K562 (cell line): ENCODE measurements around the gene ZFYVE27. TPM values are rescaled to one million over a fixed set of nuclear protein-coding genes. Genes with fewer than 3 reads are reported as not detected.

Source experiments
- ATAC-seq: fragments of 200-7000 bp; cut with Tn5 transposase; 3 replicates; pipeline ENCODE4 v1.9.1; 2020; ENCODE audit warnings: moderate library complexity
- BruUV-seq: library from RNA; stranded (reverse); fragments of 400-500 nt; replicated peaks from 2 replicates; lab custom pipeline; 2021; lab: Mats Ljungman, UMichigan
- CTCF ChIA-PET: fragments of 300-600 bp; formaldehyde crosslinking; extraction: SDS; loops from one replicate; lab custom pipeline; 2021; ENCODE audit warnings: low intra/inter-chr PET ratio; lab: Yijun Ruan, JAX
- POLR2A ChIA-PET: fragments of 300-600, 350-650 bp; sonication (Branson Sonifier 250); formaldehyde crosslinking; extraction: SDS; loops from one replicate; lab custom pipeline; 2021; ENCODE audit warnings: antibody characterized with exemption, inconsistent platforms; lab: Yijun Ruan, JAX
- DNase-seq, 4 experiments: peaks; one replicate each; pipeline versions ENCODE4 v3.0.0 to v3.0.0-alpha.2; 2011 to 2018; ENCODE audit warnings: low spot score in 3 of 4, mixed read lengths in 3 of 4; ENCODE audit errors: extremely low read depth in 1 of 4
- FAIRE-seq: peaks from 2 replicates; lab custom pipeline; 2011; peaks lifted over from hg19 to GRCh38; lab: Jason Lieb, UNC
- H2AFZ ChIP-seq: 2 replicates; pipeline ENCODE4 v1.6.0; 2011; ENCODE audit warnings: low read depth, low read length, control low read depth, inconsistent platforms
- H3K27ac ChIP-seq: fragments of 200-600 bp; 3 replicates; pipeline ENCODE4 v1.8.0; 2011; ENCODE audit warnings: low read depth, mild to moderate bottlenecking, control low read depth, inconsistent platforms, low read length, moderate library complexity, mixed read lengths; ENCODE audit errors: extremely low read depth
- H3K27me3 ChIP-seq, 2 experiments: fragments of 300-600 bp in 1 of 2; 2 replicates in 1 of 2; 3 replicates in 1 of 2; pipeline versions ENCODE4 v1.6.0 to v1.8.0; 2011; ENCODE audit warnings: inconsistent platforms in 2 of 2, low read length in 2 of 2, mild to moderate bottlenecking in 1 of 2, mixed read lengths in 1 of 2, moderate library complexity in 1 of 2; ENCODE audit not compliant: control insufficient read depth in 2 of 2, insufficient read depth in 2 of 2
- H3K36me3 ChIP-seq: fragments of 300-600 bp; 3 replicates; pipeline ENCODE4 v1.8.0; 2011; ENCODE audit warnings: mild to moderate bottlenecking, low read length, inconsistent platforms; ENCODE audit not compliant: control insufficient read depth, insufficient read depth
- H3K4me1 ChIP-seq, 2 experiments: fragments of 200-600 bp in 1 of 2; replicated peaks in 1 of 2; 2 replicates in 1 of 2; 3 replicates in 1 of 2; pipeline versions ENCODE4 v1.5.1 to v1.8.0; 2011; ENCODE audit warnings: inconsistent platforms in 2 of 2, low read length in 2 of 2, mild to moderate bottlenecking in 1 of 2, mixed read lengths in 1 of 2, moderate library complexity in 1 of 2; ENCODE audit not compliant: control insufficient read depth in 2 of 2, insufficient read depth in 2 of 2
- H3K4me2 ChIP-seq: 2 replicates; pipeline ENCODE4 v1.6.1; 2011; ENCODE audit warnings: low read length, control low read depth, inconsistent platforms, mixed read lengths; ENCODE audit not compliant: insufficient read depth
- H3K4me3 ChIP-seq: fragments of 200-600 bp; sonication (generic), shearing (Covaris generic); 2 replicates; pipeline ENCODE4 v1.5.1; 2016; ENCODE audit warnings: control low read depth, inconsistent platforms
- H3K79me2 ChIP-seq: fragments of 200-600 bp; 3 replicates; pipeline ENCODE4 v1.8.0; 2011; ENCODE audit warnings: low read length, inconsistent platforms; ENCODE audit not compliant: control insufficient read depth, insufficient read depth
- H3K9ac ChIP-seq, 2 experiments: 2 replicates each; pipeline versions ENCODE4 v1.6.0 to v1.6.1; 2011; ENCODE audit warnings: low read depth in 2 of 2, low read length in 2 of 2, control low read depth in 1 of 2, inconsistent platforms in 1 of 2, mild to moderate bottlenecking in 1 of 2, mixed read lengths in 1 of 2; ENCODE audit not compliant: insufficient read depth in 1 of 2
- H3K9me1 ChIP-seq: one replicate; pipeline ENCODE4 v1.6.0; 2011; ENCODE audit warnings: inconsistent platforms, mild to moderate bottlenecking, low read length, moderate library complexity; ENCODE audit not compliant: control insufficient read depth, insufficient read depth
- H3K9me3 ChIP-seq: replicated peaks from 2 replicates; pipeline ENCODE4 v1.5.1; 2011; ENCODE audit warnings: low read depth, low read length, inconsistent platforms; ENCODE audit not compliant: control insufficient read depth, insufficient read depth
- H4K20me1 ChIP-seq: replicated peaks from 2 replicates; pipeline ENCODE4 v1.6.1; 2011; ENCODE audit warnings: low read length, inconsistent platforms, mixed read lengths; ENCODE audit not compliant: control insufficient read depth, insufficient read depth
- CCAR2 ChIP-seq: fragments of 200-400 bp; formaldehyde crosslinking; IDR thresholded peaks from 2 replicates; pipeline ENCODE4 v1.6.1; 2017; ENCODE audit warnings: mild to moderate bottlenecking, low read depth, low read length
- ETV5 ChIP-seq: sonication (generic); formaldehyde crosslinking; IDR thresholded peaks from 2 replicates; pipeline ENCODE4 v1.4.0; 2020; ENCODE audit warnings: low read depth, mild to moderate bottlenecking, missing genetic modification reagents
- GTF2E2 ChIP-seq: fragments of 200-800 bp; sonication (Bioruptor generic); IDR thresholded peaks from 2 replicates; pipeline ENCODE4 v1.6.1; 2016; ENCODE audit warnings: missing genetic modification characterization, missing compliant biosample characterization
- MYBL2 ChIP-seq, 2 experiments: fragments of 450-650 bp in 1 of 2; sonication (generic) in 1 of 2; formaldehyde crosslinking in 1 of 2; IDR thresholded peaks; 2 replicates each; pipeline versions ENCODE4 v1.6.1 to v1.8.1; 2017 to 2022; ENCODE audit warnings: borderline replicate concordance in 1 of 2, inconsistent platforms in 1 of 2, low read depth in 1 of 2, mild to moderate bottlenecking in 1 of 2, missing genetic modification reagents in 1 of 2, moderate library complexity in 1 of 2
- MYC ChIP-seq, 2 experiments: fragments of 250-450 bp in 1 of 2; sonication (Bioruptor Pico) in 1 of 2; IDR thresholded peaks; 2 replicates each; pipeline versions ENCODE4 v1.5.1 to v1.6.1; 2012 to 2021; ENCODE audit warnings: low read depth in 2 of 2, borderline replicate concordance in 1 of 2, improper control_type of control experiment in 1 of 2, low read length in 1 of 2, mild to moderate bottlenecking in 1 of 2, moderate library complexity in 1 of 2
- NELFE ChIP-seq: IDR thresholded peaks from 2 replicates; pipeline ENCODE4 v1.6.1; 2011; ENCODE audit warnings: mild to moderate bottlenecking; ENCODE audit not compliant: insufficient read depth, insufficient read length
- NFRKB ChIP-seq: fragments of 450-650 bp; IDR thresholded peaks from 2 replicates; pipeline ENCODE4 v1.6.1; 2016; ENCODE audit warnings: low read depth
- TBL1XR1 ChIP-seq, 2 experiments: IDR thresholded peaks; 2 replicates each; pipeline ENCODE4 v1.6.1; 2012; ENCODE audit warnings: improper control_type of control experiment in 2 of 2, low read length in 2 of 2, mild to moderate bottlenecking in 1 of 2
- TEAD4 ChIP-seq, 2 experiments: sonication (generic) in 1 of 2; formaldehyde crosslinking in 1 of 2; IDR thresholded peaks; 2 replicates each; pipeline versions ENCODE4 v1.6.1 to v1.8.0; 2012 to 2022; ENCODE audit warnings: borderline replicate concordance in 1 of 2, inconsistent platforms in 1 of 2, low read length in 1 of 2, mild to moderate bottlenecking in 1 of 2, missing genetic modification reagents in 1 of 2
- ZBED1 ChIP-seq: IDR thresholded peaks from 2 replicates; pipeline ENCODE4 v1.6.1; 2014
- ZNF197 ChIP-seq: fragments of 200-800 bp; sonication (Bioruptor generic); IDR thresholded peaks from 2 replicates; pipeline ENCODE4 v1.6.1; 2016; ENCODE audit warnings: low read depth, missing genetic modification characterization, missing compliant biosample characterization
- ZNF232 ChIP-seq: sonication (generic); formaldehyde crosslinking; IDR thresholded peaks from 2 replicates; pipeline ENCODE4 v1.8.0; 2022; ENCODE audit warnings: mild to moderate bottlenecking, missing genetic modification reagents
- ZNF324 ChIP-seq: fragments of 250-450 bp; sonication (Bioruptor Pico); IDR thresholded peaks from 2 replicates; pipeline ENCODE4 v1.4.0; 2020; ENCODE audit warnings: mild to moderate bottlenecking
- ZNF583 ChIP-seq: fragments of 250-450 bp; sonication (Bioruptor Pico); IDR thresholded peaks from 2 replicates; pipeline ENCODE4 v1.4.0; 2020
- ZNF785 ChIP-seq: fragments of 250-450 bp; sonication (Bioruptor Pico); IDR thresholded peaks from 2 replicates; pipeline ENCODE4 v1.4.0; 2020; ENCODE audit warnings: mild to moderate bottlenecking
- WGBS: fragments of 100-300 bp; shearing (Covaris generic); methylation state at CpG from one replicate; pipeline ENCODE4 v1.1.6; 2016; ENCODE audit warnings: low coverage, mixed read lengths; ENCODE audit not compliant: insufficient coverage; ENCODE audit errors: missing lambda C conversion rate; 5-methylcytosine and 5-hydroxymethylcytosine counted together
- in situ Hi-C: fragments of 300-500 bp; cut with MboI; formaldehyde crosslinking; loops from 4 replicates; pipeline ENCODE4 v1.15.0; 2018; ENCODE audit warnings: inconsistent platforms, mixed read lengths
- intact Hi-C: fragments of 100-400 bp; cut with micrococcal nuclease; formaldehyde crosslinking; loops from 2 replicates; pipeline ENCODE4 v1.14.2; 2022
- polyA plus RNA-seq, 8 experiments: library from polyadenylated mRNA; depleted of rRNA in 4 of 8; stranded (reverse) in 5 of 8; unstranded in 3 of 8; fragments of >200 nt; fragmentation: Nextera tagmentation in 2 of 8; fragmentation: Illumina TruSeq in 1 of 8; extraction: Ambion mirVana in 2 of 8; extraction: Trizol in 1 of 8; gene quantifications; 2 replicates each; pipeline versions ENCODE4 v1.2.1 to v1.2.3, GENCODE V29; 2011 to 2014; ENCODE audit warnings: inconsistent platforms in 1 of 8, missing spikeins in 1 of 8
- total RNA-seq, 7 experiments: library from RNA; depleted of rRNA in 6 of 7; stranded (reverse); fragments of >200 nt in 6 of 7; fragmentation: Illumina TruSeq in 2 of 7; extraction: Trizol in 2 of 7; gene quantifications; 2 replicates each; pipeline versions ENCODE4 v1.2.1 to v1.2.3, GENCODE V29; 2011 to 2021; ENCODE audit warnings: low replicate concordance in 1 of 7
- TF ChIP-seq, protein P1 (sequence below), 3 experiments: IDR thresholded peaks in 2 of 3; conservative IDR thresholded peaks in 1 of 3; 2 replicates each; pipeline ENCODE4 v1.5.1; 2011 to 2012; ENCODE audit warnings: low read length in 3 of 3, mild to moderate bottlenecking in 3 of 3, control low read depth in 2 of 3, improper control_type of control experiment in 1 of 3, inconsistent platforms in 1 of 3, low read depth in 1 of 3, mixed read lengths in 1 of 3, moderate library complexity in 1 of 3; ENCODE audit not compliant: insufficient read depth in 2 of 3
- TF ChIP-seq, protein P2 (sequence below), 2 experiments: fragments of 450-650 bp in 1 of 2; sonication (generic) in 1 of 2; formaldehyde crosslinking; conservative IDR thresholded peaks; 2 replicates each; pipeline versions ENCODE4 v1.4.0 to v1.8.1; 2020 to 2022; ENCODE audit warnings: mild to moderate bottlenecking in 1 of 2, missing genetic modification reagents in 1 of 2

The ZFYVE27 gene
- total and polyA plus RNA-seq, 9 of the 15 experiments (the other 6 are each of a cell fraction or from before 2014, with no cell fraction given): 0.81 to 21.9 (median 15.3) TPM

DNA sequence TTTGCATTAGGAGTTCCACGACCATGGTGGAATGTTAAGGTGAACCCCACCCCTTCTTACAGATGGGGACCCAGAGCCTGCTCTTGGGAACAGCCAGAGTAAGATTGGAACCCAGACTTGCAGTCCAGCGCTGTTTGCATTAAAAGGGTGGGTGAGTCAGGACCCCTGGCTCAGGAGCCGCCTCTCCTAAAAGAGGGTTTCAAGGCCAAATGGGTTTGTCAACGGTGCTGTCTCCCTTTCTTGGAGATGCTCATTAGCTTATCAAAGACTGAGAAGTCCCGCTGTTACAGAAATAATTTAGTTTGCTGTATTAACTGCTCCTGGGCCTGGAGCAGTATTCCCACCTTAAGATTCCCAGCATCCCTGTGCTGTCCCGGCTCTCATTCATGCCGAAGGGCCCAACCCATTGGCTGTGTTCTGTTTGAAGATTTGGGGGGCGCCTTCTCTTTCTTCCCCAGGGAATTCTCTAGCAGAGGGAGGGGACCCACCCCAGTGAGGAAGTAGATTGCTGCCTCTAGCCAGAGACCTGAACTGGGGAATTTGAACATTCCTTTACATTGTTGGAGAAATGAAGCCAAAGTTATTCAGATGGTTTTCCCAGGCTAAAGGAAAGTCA lies 21.6 kb upstream of the ZFYVE27 start:
- no peaks in the 10 kb centered on the region for H4K20me1 ChIP-seq
- H3K9me3 ChIP-seq: no peaks in the 10 kb centered on the region
- no peak overlapping the region for H2AFZ ChIP-seq
- no peaks in the 10 kb centered on the region for H3K27me3 ChIP-seq
- H3K4me3 ChIP-seq: 0 out of 2 replicates have a peak overlapping the region, but pooled peaks have one; percentile 38
- peak overlapping the region; percentile 71; the same call in 1 of the 2 replicates for H3K4me2 ChIP-seq
- intact Hi-C loops (no loop called here), in situ Hi-C loops (no loop called here)
- no peaks in the 10 kb centered on the region for H3K9me1 ChIP-seq
- BruUV-seq: TSS peak; percentile 36
- CTCF ChIA-PET: no interaction called here
- peaks cover 17 to 51% of the 10 kb centered on the region in 2 experiments; a peak in 4 of 5 replicates for H3K4me1 ChIP-seq
- POLR2A ChIA-PET: interaction anchor here (1.5 to 1.6 kb wide), 2 partner anchors 8 to 11 kb away, joined by 3 to 7 read pairs; no protein-coding TSS in a partner anchor
- H3K79me2 ChIP-seq: no peaks in the 10 kb centered on the region; the same call in 2 of the 3 replicates
- peak overlapping the region in 1 of 2 experiments; percentile 92; a peak in 1 of 4 replicates for H3K9ac ChIP-seq
- no peaks in the 10 kb centered on the region for H3K36me3 ChIP-seq
- ATAC-seq (no peak), DNase-seq (no peak), FAIRE-seq (no peak)
- WGBS: 60% methylated on average over 6 of the region's 8 CpGs
- H3K27ac ChIP-seq: no peak overlapping the region
- no peak for TF ChIP-seq ZNF583 (CRISPR knock-in tag)
- no peak for TF ChIP-seq ZNF232
- TF ChIP-seq GTF2E2: no peak
- TF ChIP-seq MYC (IDR thresholded peaks at IDR 0.05; ENCODE audit: low read depth, low read length): no peak
- TF ChIP-seq MYC (CRISPR knock-in tag; IDR thresholded peaks at IDR 0.05; ENCODE audit: borderline replicate concordance, low read depth): no peak
- TF ChIP-seq TBL1XR1 (IDR thresholded peaks at IDR 0.05; ENCODE audit: low read length in 2 of 2): no peak
- TF ChIP-seq ETV5 (CRISPR knock-in tag): no peak
- no peak for TF ChIP-seq ZNF324
- no peak for TF ChIP-seq ZNF197
- TF ChIP-seq, protein P1, sequence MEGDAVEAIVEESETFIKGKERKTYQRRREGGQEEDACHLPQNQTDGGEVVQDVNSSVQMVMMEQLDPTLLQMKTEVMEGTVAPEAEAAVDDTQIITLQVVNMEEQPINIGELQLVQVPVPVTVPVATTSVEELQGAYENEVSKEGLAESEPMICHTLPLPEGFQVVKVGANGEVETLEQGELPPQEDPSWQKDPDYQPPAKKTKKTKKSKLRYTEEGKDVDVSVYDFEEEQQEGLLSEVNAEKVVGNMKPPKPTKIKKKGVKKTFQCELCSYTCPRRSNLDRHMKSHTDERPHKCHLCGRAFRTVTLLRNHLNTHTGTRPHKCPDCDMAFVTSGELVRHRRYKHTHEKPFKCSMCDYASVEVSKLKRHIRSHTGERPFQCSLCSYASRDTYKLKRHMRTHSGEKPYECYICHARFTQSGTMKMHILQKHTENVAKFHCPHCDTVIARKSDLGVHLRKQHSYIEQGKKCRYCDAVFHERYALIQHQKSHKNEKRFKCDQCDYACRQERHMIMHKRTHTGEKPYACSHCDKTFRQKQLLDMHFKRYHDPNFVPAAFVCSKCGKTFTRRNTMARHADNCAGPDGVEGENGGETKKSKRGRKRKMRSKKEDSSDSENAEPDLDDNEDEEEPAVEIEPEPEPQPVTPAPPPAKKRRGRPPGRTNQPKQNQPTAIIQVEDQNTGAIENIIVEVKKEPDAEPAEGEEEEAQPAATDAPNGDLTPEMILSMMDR (IDR thresholded peaks at IDR 0.05 in 2 of 3, conservative IDR thresholded peaks at IDR 0.05 in 1 of 3; ENCODE audit: insufficient read depth in 2 of 3, low read depth in 1 of 3, low read length in 3 of 3): no peak
- no peak for TF ChIP-seq ZNF785 (CRISPR knock-in tag)
- no peak for TF ChIP-seq TEAD4 (IDR thresholded peaks at IDR 0.05; ENCODE audit: low read length)
- no peak for TF ChIP-seq TEAD4 (CRISPR knock-in tag; IDR thresholded peaks at IDR 0.05; ENCODE audit: borderline replicate concordance)
- TF ChIP-seq NFRKB: no peak
- TF ChIP-seq, protein P2, sequence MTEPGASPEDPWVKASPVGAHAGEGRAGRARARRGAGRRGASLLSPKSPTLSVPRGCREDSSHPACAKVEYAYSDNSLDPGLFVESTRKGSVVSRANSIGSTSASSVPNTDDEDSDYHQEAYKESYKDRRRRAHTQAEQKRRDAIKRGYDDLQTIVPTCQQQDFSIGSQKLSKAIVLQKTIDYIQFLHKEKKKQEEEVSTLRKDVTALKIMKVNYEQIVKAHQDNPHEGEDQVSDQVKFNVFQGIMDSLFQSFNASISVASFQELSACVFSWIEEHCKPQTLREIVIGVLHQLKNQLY (CRISPR knock-in tag; conservative IDR thresholded peaks at IDR 0.05): no peak
- no peak for TF ChIP-seq ZBED1
- TF ChIP-seq MYBL2 (IDR thresholded peaks at IDR 0.05; ENCODE audit: low read depth): no peak
- no peak for TF ChIP-seq MYBL2 (CRISPR knock-in tag; IDR thresholded peaks at IDR 0.05; ENCODE audit: borderline replicate concordance)
- TF ChIP-seq CCAR2: no peak
- no peak for TF ChIP-seq NELFE
